ENCODE results near the gene OGFR. TPM values are rescaled to one million over a fixed set of nuclear protein-coding genes. Genes with fewer than 3 reads are reported as not detected.

OGFR gene
- total and polyA plus RNA-seq, 2 experiments from 2014 or later = 9.6 to 50.6 TPM

DNA sequence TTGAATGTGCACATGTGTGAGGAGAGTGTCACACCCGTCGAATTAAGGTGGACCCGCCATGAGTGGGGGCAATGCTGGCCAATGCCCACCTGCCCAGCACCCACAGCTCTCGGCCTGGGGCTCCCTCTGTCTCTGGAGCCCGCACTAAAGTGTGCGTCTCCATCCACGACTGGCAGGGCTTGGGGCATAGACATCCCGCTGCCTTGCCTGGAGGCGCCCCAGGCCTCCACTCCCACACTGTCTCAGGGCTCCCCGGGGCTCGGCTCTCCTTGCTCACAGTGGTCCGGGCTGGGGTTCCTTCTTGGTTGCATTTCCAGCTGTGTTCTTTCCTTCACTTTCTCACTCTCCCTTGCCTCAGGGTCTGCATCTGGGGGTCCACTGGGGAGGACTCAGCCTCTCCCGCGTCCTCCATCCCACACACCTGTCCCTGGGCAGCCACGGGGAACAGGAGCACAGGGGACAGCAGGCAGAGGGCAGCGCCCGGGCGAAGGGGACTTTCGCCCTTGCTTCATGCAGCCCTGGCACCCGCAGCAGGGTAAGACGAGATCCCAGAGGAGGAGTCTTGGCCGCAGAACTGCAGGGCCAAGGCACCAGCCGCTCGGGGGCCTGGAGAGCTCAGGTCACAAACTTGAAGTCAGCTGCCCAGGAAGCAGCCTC, 28.5 kb upstream of the OGFR start (continued):
- TF ChIP-seq, protein P1, sequence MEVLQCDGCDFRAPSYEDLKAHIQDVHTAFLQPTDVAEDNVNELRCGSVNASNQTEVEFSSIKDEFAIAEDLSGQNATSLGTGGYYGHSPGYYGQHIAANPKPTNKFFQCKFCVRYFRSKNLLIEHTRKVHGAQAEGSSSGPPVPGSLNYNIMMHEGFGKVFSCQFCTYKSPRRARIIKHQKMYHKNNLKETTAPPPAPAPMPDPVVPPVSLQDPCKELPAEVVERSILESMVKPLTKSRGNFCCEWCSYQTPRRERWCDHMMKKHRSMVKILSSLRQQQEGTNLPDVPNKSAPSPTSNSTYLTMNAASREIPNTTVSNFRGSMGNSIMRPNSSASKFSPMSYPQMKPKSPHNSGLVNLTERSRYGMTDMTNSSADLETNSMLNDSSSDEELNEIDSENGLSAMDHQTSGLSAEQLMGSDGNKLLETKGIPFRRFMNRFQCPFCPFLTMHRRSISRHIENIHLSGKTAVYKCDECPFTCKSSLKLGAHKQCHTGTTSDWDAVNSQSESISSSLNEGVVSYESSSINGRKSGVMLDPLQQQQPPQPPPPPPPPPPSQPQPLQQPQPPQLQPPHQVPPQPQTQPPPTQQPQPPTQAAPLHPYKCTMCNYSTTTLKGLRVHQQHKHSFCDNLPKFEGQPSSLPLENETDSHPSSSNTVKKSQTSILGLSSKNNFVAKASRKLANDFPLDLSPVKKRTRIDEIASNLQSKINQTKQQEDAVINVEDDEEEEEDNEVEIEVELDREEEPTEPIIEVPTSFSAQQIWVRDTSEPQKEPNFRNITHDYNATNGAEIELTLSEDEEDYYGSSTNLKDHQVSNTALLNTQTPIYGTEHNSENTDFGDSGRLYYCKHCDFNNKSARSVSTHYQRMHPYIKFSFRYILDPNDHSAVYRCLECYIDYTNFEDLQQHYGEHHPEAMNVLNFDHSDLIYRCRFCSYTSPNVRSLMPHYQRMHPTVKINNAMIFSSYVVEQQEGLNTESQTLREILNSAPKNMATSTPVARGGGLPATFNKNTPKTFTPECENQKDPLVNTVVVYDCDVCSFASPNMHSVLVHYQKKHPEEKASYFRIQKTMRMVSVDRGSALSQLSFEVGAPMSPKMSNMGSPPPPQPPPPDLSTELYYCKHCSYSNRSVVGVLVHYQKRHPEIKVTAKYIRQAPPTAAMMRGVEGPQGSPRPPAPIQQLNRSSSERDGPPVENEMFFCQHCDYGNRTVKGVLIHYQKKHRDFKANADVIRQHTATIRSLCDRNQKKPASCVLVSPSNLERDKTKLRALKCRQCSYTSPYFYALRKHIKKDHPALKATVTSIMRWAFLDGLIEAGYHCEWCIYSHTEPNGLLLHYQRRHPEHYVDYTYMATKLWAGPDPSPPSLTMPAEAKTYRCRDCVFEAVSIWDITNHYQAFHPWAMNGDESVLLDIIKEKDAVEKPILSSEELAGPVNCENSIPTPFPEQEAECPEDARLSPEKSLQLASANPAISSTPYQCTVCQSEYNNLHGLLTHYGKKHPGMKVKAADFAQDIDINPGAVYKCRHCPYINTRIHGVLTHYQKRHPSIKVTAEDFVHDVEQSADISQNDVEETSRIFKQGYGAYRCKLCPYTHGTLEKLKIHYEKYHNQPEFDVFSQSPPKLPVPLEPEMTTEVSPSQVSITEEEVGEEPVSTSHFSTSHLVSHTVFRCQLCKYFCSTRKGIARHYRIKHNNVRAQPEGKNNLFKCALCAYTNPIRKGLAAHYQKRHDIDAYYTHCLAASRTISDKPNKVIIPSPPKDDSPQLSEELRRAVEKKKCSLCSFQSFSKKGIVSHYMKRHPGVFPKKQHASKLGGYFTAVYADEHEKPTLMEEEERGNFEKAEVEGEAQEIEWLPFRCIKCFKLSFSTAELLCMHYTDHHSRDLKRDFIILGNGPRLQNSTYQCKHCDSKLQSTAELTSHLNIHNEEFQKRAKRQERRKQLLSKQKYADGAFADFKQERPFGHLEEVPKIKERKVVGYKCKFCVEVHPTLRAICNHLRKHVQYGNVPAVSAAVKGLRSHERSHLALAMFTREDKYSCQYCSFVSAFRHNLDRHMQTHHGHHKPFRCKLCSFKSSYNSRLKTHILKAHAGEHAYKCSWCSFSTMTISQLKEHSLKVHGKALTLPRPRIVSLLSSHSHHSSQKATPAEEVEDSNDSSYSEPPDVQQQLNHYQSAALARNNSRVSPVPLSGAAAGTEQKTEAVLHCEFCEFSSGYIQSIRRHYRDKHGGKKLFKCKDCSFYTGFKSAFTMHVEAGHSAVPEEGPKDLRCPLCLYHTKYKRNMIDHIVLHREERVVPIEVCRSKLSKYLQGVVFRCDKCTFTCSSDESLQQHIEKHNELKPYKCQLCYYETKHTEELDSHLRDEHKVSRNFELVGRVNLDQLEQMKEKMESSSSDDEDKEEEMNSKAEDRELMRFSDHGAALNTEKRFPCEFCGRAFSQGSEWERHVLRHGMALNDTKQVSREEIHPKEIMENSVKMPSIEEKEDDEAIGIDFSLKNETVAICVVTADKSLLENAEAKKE (CRISPR knock-in tag; IDR thresholded peaks at IDR 0.05) = no peak
- TF ChIP-seq CREB1 (CRISPR knock-in tag; IDR thresholded peaks at IDR 0.05; ENCODE audit: low read depth) = no peak

DNA sequence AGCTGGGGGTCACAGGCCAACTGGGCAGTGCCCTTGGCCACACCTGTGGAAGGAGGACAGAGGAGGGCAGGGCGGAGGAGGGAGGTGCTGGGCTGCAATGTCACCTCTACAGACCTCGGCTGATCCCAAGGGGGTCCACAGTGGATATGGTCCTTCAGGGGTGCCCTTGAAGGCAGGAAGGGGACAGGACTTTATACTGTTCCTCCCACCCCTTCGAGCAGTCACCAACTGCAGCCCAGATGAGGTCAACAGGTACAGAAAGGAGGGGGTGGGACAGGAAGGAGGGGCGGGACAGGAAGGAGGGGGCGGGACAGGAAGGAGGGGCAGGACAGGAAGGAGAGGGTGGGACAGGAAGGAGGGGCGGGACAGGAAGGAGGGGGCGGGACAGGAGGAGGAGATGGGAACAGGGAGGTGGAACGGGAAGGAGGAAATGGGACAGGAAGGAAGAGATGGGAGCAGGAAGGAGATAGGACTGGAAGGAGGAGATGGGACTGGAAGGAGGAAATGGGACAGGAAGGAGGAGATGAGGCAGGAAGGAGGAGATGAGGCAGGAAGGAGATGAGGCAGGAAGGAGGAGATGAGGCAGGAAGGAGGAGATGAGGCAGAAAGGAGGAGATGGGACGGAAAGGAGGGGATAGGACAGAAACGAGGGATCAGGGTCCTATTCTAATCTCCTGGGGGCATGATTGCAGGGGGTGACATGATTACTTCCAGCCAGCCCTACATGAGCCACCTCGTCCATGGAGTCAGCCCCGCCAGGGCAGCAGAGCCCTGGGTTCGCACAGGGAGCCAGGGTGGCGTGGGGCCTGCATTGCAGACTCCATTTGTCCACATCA, 27.7 kb upstream of the OGFR start:
- TF ChIP-seq EZH2phosphoT487 (IDR thresholded peaks at IDR 0.05; ENCODE audit: unreplicated experiment) (no peak), POLR2AphosphoS5 (IDR thresholded peaks at IDR 0.05; ENCODE audit: low read depth) (peak; percentile 63), ZNF114 (CRISPR knock-in tag; IDR thresholded peaks at IDR 0.05) (no peak), EZH2 (IDR thresholded peaks at IDR 0.05; ENCODE audit: low read depth, unreplicated experiment) (no peak)
- Histone ChIP-seq H3K36me3 (ENCODE audit: insufficient read depth) (no peaks in the 10 kb centered on the region), H3K79me2 (replicated peaks; ENCODE audit: insufficient read depth) (no peaks in the 10 kb centered on the region), H3K4me1 (ENCODE audit: insufficient read depth) (no peaks in the 10 kb centered on the region; the same call in 1 of the 2 replicates), H3K27me3 (ENCODE audit: insufficient read depth) (no peaks in the 10 kb centered on the region), H3K4me3 (no peak overlapping the region), H3F3A (replicated peaks; ENCODE audit: low read depth) (no peaks in the 10 kb centered on the region), H3K9me2 (ENCODE audit: insufficient read depth) (no peaks in the 10 kb centered on the region), H3K4me2 (no peak overlapping the region; the same call in 1 of the 2 replicates), H2AFZ (no peak overlapping the region), H3K27ac (ENCODE audit: low read depth) (no peak overlapping the region), H4K20me1 (replicated peaks; ENCODE audit: insufficient read depth) (no peaks in the 10 kb centered on the region)
- ATAC-seq (peak; percentile 41), DNase-seq (ENCODE audit: low spot score) (peak; percentile 67)
- Mint-ChIP-seq H3K27me3 (ENCODE audit: insufficient read depth, low read depth, poor library complexity) (peaks cover 6% of the 10 kb centered on the region), H3K4me1 (peaks cover 20% of the 10 kb centered on the region), H3K36me3 (ENCODE audit: low read depth) (no peaks in the 10 kb centered on the region), H3K27ac (no peak overlapping the region), H3K9me3 (no peaks in the 10 kb centered on the region), H3K4me3 (peak overlapping the region; percentile 37; the same call in 2 of the 3 replicates)

All from GM23338 (cell line).